ENCODE data around the gene OSBPL10.

- TF ChIP-seq, protein P1, sequence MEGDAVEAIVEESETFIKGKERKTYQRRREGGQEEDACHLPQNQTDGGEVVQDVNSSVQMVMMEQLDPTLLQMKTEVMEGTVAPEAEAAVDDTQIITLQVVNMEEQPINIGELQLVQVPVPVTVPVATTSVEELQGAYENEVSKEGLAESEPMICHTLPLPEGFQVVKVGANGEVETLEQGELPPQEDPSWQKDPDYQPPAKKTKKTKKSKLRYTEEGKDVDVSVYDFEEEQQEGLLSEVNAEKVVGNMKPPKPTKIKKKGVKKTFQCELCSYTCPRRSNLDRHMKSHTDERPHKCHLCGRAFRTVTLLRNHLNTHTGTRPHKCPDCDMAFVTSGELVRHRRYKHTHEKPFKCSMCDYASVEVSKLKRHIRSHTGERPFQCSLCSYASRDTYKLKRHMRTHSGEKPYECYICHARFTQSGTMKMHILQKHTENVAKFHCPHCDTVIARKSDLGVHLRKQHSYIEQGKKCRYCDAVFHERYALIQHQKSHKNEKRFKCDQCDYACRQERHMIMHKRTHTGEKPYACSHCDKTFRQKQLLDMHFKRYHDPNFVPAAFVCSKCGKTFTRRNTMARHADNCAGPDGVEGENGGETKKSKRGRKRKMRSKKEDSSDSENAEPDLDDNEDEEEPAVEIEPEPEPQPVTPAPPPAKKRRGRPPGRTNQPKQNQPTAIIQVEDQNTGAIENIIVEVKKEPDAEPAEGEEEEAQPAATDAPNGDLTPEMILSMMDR (IDR thresholded peaks at IDR 0.05): no peak
- TF ChIP-seq ZFX (IDR thresholded peaks at IDR 0.05; ENCODE audit: borderline replicate concordance): no peak
Measured at GRCh38 chr3:31823184-31823583, 157.9 kb downstream of the OSBPL10 start.
